Peyer's patch (tissue), 4 donors: ENCODE measurements around the gene CNPY4. TPM values are rescaled to one million over a fixed set of nuclear protein-coding genes. Genes with fewer than 3 reads are reported as not detected.
A peak's percentile ranks its signal among the peaks of the same experiment; 100 is the strongest.

Source experiments
- DNase-seq, 3 donors: peaks; one replicate each; pipeline ENCODE4 v3.0.0-alpha.2; 2017 to 2019
- H3K27ac ChIP-seq, 4 donors: fragments of 200-600 bp; sonication (generic); one replicate each; pipeline ENCODE4 v1.5.1; 2016 to 2019
- H3K27me3 ChIP-seq, 2 donors: fragments of 200-600 bp; sonication (generic); one replicate each; pipeline ENCODE4 v1.5.1; 2019
- H3K36me3 ChIP-seq, 3 donors: fragments of 200-600 bp; sonication (generic); one replicate each; pipeline ENCODE4 v1.5.1; 2016 to 2019
- H3K4me1 ChIP-seq, 4 donors: fragments of 200-600 bp; sonication (generic); one replicate each; pipeline ENCODE4 v1.5.1; 2016 to 2019
- H3K4me3 ChIP-seq, 4 donors: fragments of 200-600 bp; sonication (generic); 1 replicate in 3 of 4; 2 replicates in 1 of 4; pipeline ENCODE4 v1.5.1; 2016 to 2019; ENCODE audit warnings: mild to moderate bottlenecking in 1 of 4
- H3K9me3 ChIP-seq, 4 donors: fragments of 200-600 bp; sonication (generic); one replicate each; pipeline ENCODE4 v1.5.1; 2016 to 2019; ENCODE audit warnings: mild to moderate bottlenecking in 1 of 4
- POLR2A ChIP-seq, 2 donors: fragments of 450-650 bp; IDR thresholded peaks; one replicate each; pipeline ENCODE4 v1.5.1; 2017; ENCODE audit warnings: antibody characterized with exemption in 2 of 2, mild to moderate bottlenecking in 2 of 2, moderate library complexity in 2 of 2
- total RNA-seq, 4 donors: library from RNA; depleted of rRNA; stranded (reverse); fragments of >200 nt; gene quantifications; one replicate each; pipeline ENCODE4 v1.1.0, GENCODE V29; 2016
- TF ChIP-seq, protein P1 (sequence below), 6 experiments: fragments of 450-650 bp in 4 of 6; fragments of 200-600 bp in 2 of 6; sonication (generic) in 1 of 6; IDR thresholded peaks; one replicate each; pipeline ENCODE4 v1.5.1; 2017 to 2019; ENCODE audit warnings: antibody characterized with exemption in 6 of 6, mild to moderate bottlenecking in 3 of 6, moderate library complexity in 1 of 6

CNPY4 gene
- total RNA-seq, 4 donors from 2014 or later: 4.6 to 23.9 (median 6.3) TPM

DNA sequence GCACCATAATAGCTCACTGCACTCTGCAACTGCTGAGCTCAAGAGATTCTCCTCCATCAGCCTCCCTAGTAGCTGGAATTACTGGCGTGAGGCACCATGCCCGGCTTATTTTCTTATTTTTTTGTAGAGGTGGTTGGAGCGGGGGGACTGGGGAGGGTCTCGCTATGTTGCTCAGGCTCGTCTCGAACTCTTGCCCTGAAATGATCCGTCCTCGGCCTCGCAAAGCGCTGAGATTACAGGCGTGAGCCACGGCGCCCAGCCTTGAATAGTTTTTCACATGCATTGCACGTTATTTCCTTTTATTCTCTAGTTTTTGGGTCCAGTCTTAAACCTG is 28.8 kb downstream of the CNPY4 start:
- TF ChIP-seq, protein P1, sequence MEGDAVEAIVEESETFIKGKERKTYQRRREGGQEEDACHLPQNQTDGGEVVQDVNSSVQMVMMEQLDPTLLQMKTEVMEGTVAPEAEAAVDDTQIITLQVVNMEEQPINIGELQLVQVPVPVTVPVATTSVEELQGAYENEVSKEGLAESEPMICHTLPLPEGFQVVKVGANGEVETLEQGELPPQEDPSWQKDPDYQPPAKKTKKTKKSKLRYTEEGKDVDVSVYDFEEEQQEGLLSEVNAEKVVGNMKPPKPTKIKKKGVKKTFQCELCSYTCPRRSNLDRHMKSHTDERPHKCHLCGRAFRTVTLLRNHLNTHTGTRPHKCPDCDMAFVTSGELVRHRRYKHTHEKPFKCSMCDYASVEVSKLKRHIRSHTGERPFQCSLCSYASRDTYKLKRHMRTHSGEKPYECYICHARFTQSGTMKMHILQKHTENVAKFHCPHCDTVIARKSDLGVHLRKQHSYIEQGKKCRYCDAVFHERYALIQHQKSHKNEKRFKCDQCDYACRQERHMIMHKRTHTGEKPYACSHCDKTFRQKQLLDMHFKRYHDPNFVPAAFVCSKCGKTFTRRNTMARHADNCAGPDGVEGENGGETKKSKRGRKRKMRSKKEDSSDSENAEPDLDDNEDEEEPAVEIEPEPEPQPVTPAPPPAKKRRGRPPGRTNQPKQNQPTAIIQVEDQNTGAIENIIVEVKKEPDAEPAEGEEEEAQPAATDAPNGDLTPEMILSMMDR (IDR thresholded peaks at IDR 0.05): no peak

DNA sequence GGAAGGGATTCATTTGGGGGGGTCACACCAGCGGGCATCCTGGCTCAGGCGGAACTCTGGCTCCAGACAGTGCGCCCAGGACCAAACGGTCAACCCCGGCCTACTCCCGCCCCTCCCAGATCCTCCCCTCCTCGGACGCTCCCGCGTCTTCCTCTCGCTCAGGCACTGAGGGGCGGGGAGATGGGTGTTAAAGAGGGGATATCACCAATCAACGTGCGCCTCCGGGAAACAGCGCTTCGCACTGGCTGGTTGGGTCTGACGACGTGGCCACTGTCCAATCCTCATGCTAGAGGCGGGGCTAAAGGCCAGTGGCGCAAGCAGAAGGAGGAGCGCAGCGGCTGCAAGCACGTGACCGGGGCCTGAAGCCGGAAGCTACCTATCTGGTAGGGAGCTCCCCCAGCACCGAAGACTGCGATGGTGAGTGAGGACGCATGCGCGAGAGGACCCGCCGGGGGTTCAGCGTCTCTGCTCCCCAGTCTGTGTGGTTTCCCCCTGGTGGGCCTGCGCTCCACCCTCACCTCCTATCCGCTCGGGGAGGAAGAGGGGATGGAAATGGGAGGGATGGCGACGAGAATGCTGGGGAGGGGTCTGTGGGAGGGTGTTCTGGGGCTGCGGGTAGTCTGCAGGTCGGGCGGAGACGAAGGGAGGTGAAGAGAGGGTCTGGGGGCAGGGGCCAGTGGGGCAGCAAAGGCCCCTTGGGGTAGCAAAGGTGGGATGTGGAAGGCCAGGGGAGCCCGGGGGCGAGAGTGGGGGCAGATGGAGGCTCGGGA is 29.3 kb downstream of the CNPY4 start, which contains the start of gene LAMTOR4:
Gene LAMTOR4, plus strand, starts transcription at position 360 of the 770 bp plus-strand sequence. Its CDS starts 55 bp downstream, at position 415.
- Histone ChIP-seq H3K27ac (peak within 1 kb of the TSS; percentile 83 to 96 (median 90)), H3K4me1 (peaks cover 0 to 26% (median 2%) of the 10 kb centered on the region in 4 donors), H3K36me3 (peaks cover 0 to 17% (median 0%) of the 10 kb centered on the region in 3 donors), H3K9me3 (no peaks in the 10 kb centered on the region), H3K4me3 (peak within 1 kb of the TSS; percentile 72 to 96 (median 80)), H3K27me3 (no peaks in the 10 kb centered on the region)
- TF ChIP-seq, protein P1 (IDR thresholded peaks at IDR 0.05): peak in 1 of 6 experiments; percentile 3
- TF ChIP-seq POLR2A (IDR thresholded peaks at IDR 0.05): peak; percentile 57 to 84
- DNase-seq: peak; percentile 98 to 100 (median 99)

More for the DNA sequence above, 28.8 kb downstream of the CNPY4 start:
- Histone ChIP-seq H3K36me3 (peaks cover 0 to 12% (median 0%) of the 10 kb centered on the region in 3 donors), H3K27ac (peak overlapping the region; percentile 80 to 96 (median 89)), H3K4me3 (peak overlapping the region; percentile 72 to 96 (median 80)), H3K4me1 (peaks cover 0 to 20% (median 2%) of the 10 kb centered on the region in 4 donors), H3K9me3 (no peaks in the 10 kb centered on the region), H3K27me3 (no peaks in the 10 kb centered on the region)
- DNase-seq: no peak

DNA sequence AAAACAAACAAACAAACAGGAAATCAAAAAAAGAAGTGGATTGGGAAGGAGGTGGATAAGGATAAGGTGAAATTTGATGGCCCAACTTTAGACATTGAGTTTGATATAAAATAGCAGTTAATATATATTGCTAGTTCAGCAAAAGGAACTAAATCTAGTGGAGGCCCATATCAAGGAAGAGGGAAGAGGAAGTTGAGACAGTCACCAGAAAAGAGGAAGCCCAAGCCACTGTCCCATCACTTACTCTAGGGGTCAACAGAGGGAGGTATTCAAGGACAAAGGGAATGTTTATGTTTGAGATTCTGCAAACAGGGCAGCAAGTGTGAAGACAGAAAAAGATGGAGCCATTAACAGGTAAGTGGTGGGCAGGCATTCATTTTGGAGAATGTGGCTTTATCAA is 33.0 kb downstream of the CNPY4 start:
- Histone ChIP-seq H3K27me3 (no peaks in the 10 kb centered on the region), H3K4me1 (peaks cover 0 to 61% (median 7%) of the 10 kb centered on the region in 4 donors), H3K27ac (peak overlapping the region in 1 of 4 donors; percentile 46), H3K9me3 (no peaks in the 10 kb centered on the region), H3K36me3 (peaks cover 0 to 41% (median 0%) of the 10 kb centered on the region in 3 donors), H3K4me3 (no peak overlapping the region)
- DNase-seq: no peak
- TF ChIP-seq POLR2A (IDR thresholded peaks at IDR 0.05): no peak
- TF ChIP-seq, protein P1 (IDR thresholded peaks at IDR 0.05): no peak

DNA sequence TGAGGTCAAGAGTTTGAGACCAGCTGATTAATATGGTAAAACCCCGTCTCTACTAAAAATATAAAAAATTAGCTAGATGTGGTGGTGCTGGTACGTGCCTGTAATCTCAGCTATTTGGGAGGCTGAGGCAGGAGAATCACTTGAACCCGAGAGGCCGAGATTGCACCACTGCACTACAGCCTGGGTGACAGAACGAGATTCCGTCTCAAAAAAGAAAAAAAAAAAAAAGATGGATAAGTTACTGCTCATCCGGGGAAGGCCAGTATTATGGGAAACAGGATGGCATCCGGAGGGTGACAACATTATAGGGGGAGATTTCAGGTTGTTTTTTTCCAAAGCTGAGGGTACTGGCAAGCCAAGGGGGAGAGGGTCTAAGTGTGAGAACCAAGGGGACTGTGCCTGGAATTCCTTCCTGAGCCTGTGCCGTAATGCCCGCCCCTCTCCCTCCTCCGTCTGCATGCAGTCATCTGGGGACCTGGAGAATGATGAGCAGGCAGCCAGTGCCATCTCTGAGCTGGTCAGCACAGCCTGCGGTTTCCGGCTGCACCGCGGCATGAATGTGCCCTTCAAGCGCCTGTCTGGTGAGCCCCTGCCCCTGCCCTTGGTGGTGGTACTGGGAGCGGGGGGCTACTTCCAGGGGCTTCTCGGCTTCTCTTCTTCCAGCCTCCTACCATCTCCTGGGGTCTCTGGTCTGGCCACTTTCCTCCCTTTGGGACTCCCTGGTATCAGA is 33.7 kb downstream of the CNPY4 start:
- Histone ChIP-seq H3K9me3 (no peaks in the 10 kb centered on the region), H3K36me3 (peaks cover 0 to 41% (median 0%) of the 10 kb centered on the region in 3 donors), H3K4me3 (no peak overlapping the region), H3K27me3 (no peaks in the 10 kb centered on the region), H3K27ac (peak overlapping the region in 3 of 4 donors; percentile 46 to 95 (median 81)), H3K4me1 (peaks cover 0 to 68% (median 13%) of the 10 kb centered on the region in 4 donors)
- DNase-seq: peak in 1 of 3 donors; percentile 47
- TF ChIP-seq, protein P1 (IDR thresholded peaks at IDR 0.05): no peak
- no peak for TF ChIP-seq POLR2A (IDR thresholded peaks at IDR 0.05)

DNA sequence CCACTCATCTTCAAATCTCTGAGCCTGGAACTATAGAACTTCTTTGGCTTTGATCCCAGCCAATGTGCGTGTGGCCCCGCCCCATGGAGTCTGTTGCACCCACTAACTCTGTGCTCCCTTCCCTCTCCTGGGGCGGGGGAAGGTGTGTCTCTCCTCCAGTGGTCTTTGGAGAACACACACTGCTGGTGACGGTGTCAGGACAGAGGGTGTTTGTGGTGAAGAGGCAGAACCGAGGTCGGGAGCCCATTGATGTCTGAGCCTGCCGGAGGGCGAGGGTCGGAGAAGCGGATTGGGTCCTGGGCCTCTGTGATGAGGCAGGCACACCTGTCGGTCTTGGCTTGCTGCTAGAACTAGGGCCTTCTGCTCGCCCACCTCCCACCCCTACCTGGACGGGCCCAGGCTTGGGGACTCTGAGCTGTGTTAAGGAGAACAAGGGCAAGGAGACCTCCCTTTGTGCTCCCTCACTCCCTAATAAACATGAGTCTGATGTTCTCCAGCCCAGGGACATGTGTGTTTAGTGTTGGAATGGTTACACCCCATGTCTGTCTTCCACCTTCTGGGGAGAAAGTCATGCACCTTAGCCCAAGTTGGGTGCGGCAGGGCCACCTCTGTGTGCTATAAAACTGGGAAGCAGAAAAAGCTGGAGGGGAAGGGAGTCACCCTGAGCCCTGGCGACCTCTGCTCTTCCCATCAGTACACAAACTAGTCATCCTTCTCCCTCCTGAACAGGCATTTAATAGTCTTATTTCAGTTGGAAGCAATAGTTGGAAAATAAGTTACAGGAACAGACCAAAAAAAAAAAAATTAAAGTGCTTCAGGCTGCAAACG is 34.5 kb downstream of the CNPY4 start:
- Histone ChIP-seq H3K27me3 (no peaks in the 10 kb centered on the region), H3K36me3 (peaks cover 0 to 41% (median 0%) of the 10 kb centered on the region in 3 donors), H3K4me1 (peaks cover 0 to 70% (median 13%) of the 10 kb centered on the region in 4 donors), H3K4me3 (no peak overlapping the region), H3K27ac (peak overlapping the region in 3 of 4 donors; percentile 68 to 95 (median 81)), H3K9me3 (no peaks in the 10 kb centered on the region)
- peak in 2 of 3 donors; percentile 69 to 70 for DNase-seq
- TF ChIP-seq, protein P1 (IDR thresholded peaks at IDR 0.05): no peak
- TF ChIP-seq POLR2A (IDR thresholded peaks at IDR 0.05): peak in 1 of 2 donors; percentile 5
